Lung (tissue), 12 donors: ENCODE measurements around the gene ZNF618. TPM values are rescaled to one million over a fixed set of nuclear protein-coding genes. Genes with fewer than 3 reads are reported as not detected.

Experiments
- ATAC-seq: fragments of 200-7000 bp; cut with Tn5 transposase; one replicate; pipeline ENCODE4 v1.9.1; 2020; ENCODE audit warnings: moderate number of reproducible peaks; ENCODE audit not compliant: insufficient read depth, low FRiP score
- DNase-seq, 3 donors: peaks; one replicate each; pipeline ENCODE4 v3.0.0-alpha.2; 2013 to 2017
- H3K27ac ChIP-seq, 2 donors: one replicate each; pipeline ENCODE4 v1.5.1; 2013; ENCODE audit warnings: mild to moderate bottlenecking in 2 of 2, moderate library complexity in 2 of 2, control low read depth in 1 of 2, inconsistent platforms in 1 of 2, low read depth in 1 of 2, low read length in 1 of 2
- H3K27me3 ChIP-seq, 3 donors: one replicate each; pipeline ENCODE4 v1.5.1; 2013; ENCODE audit warnings: low read length in 2 of 3; ENCODE audit not compliant: control insufficient read depth in 3 of 3, insufficient read depth in 3 of 3
- H3K36me3 ChIP-seq, 4 donors: one replicate each; pipeline ENCODE4 v1.5.1; 2013; ENCODE audit warnings: low read length in 4 of 4, mild to moderate bottlenecking in 1 of 4, moderate library complexity in 1 of 4; ENCODE audit not compliant: control insufficient read depth in 4 of 4, insufficient read depth in 4 of 4
- H3K4me1 ChIP-seq, 5 donors: one replicate each; pipeline ENCODE4 v1.5.1; 2013; ENCODE audit warnings: low read length in 5 of 5, mild to moderate bottlenecking in 2 of 5, moderate library complexity in 1 of 5; ENCODE audit not compliant: control insufficient read depth in 5 of 5, insufficient read depth in 5 of 5
- H3K4me3 ChIP-seq: one replicate; pipeline ENCODE4 v1.5.1; 2013; ENCODE audit warnings: mild to moderate bottlenecking, control low read depth, moderate library complexity
- H3K9ac ChIP-seq, 2 donors: one replicate each; pipeline ENCODE4 v1.5.1; 2013; ENCODE audit warnings: low read length in 2 of 2, control low read depth in 1 of 2; ENCODE audit not compliant: insufficient read depth in 1 of 2
- H3K9me3 ChIP-seq, 4 donors: one replicate each; pipeline ENCODE4 v1.5.1; 2013; ENCODE audit warnings: low read length in 3 of 4, mild to moderate bottlenecking in 1 of 4, moderate library complexity in 1 of 4; ENCODE audit not compliant: control insufficient read depth in 4 of 4, insufficient read depth in 3 of 4
- WGBS, 2 donors: extraction: QIAGEN DNeasy Blood & Tissue Kit; methylation state at CpG; one replicate each; pipeline ENCODE4 v1.1.7; 2013; 5-methylcytosine and 5-hydroxymethylcytosine counted together
- polyA plus RNA-seq, 2 donors: library from polyadenylated mRNA; stranded (reverse); fragments of 200-250 nt; gene quantifications; one replicate each; pipeline ENCODE4 v1.2.1, GENCODE V29; 2013
- total RNA-seq, 2 donors: library from RNA; depleted of rRNA in 1 of 2; stranded (reverse); fragments of >200 nt in 1 of 2; gene quantifications; one replicate each; pipeline ENCODE4 v1.2.1, GENCODE V29; 2014 to 2021
- TF ChIP-seq, protein P1 (sequence below): IDR thresholded peaks from 2 replicates; pipeline ENCODE4 v1.5.1; 2012; ENCODE audit warnings: mild to moderate bottlenecking; ENCODE audit errors: control extremely low read depth, extremely low read depth
- donor health status: control.
- donor health status: control.
- donor health status: Bipolar disorder and iron deficiency.
- donor health status: healthy.
- donor health status: DM: yes; HTN: yes; CAD: no.

ZNF618 gene
- total and polyA plus RNA-seq, 4 donors: 1.6 to 16.3 (median 6.0) TPM

DNA sequence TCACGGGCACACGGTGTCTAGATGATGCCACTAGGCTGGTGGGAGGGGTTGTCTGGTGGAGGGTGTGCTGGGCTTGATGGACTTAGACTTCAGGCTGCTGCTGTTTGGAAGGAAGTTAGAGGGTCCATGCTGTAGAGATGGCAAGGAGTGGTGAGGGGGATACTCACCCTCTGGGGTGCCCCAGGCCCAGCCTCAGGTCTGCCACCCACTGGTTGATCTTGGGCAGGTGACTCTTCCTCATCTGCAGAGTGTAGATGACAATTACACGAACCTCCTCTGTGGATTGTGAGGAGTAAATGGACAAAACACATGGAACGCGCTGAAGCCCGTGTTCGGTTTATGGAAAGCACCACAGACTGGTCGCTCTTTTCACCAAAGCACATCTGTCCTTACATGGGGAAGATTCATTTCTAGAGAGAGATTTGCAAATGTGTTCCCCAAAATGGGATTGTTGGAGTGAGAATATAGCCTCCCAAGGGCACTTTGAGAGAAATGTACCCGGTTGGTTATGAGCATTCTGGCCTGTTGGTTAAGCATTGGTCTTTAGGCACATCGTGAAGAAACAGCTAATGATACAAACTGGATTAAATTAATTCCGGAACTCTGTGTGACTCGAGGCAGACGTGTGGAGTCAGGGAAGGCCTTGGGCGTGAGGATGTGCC, 58.2 kb downstream of the ZNF618 start:
- H3K9me3 ChIP-seq: no peaks in the 10 kb centered on the region
- H3K4me1 ChIP-seq: peaks cover 0 to 11% (median 0%) of the 10 kb centered on the region in 5 donors
- no peak for DNase-seq
- no peak overlapping the region for H3K9ac ChIP-seq
- TF ChIP-seq, protein P1, sequence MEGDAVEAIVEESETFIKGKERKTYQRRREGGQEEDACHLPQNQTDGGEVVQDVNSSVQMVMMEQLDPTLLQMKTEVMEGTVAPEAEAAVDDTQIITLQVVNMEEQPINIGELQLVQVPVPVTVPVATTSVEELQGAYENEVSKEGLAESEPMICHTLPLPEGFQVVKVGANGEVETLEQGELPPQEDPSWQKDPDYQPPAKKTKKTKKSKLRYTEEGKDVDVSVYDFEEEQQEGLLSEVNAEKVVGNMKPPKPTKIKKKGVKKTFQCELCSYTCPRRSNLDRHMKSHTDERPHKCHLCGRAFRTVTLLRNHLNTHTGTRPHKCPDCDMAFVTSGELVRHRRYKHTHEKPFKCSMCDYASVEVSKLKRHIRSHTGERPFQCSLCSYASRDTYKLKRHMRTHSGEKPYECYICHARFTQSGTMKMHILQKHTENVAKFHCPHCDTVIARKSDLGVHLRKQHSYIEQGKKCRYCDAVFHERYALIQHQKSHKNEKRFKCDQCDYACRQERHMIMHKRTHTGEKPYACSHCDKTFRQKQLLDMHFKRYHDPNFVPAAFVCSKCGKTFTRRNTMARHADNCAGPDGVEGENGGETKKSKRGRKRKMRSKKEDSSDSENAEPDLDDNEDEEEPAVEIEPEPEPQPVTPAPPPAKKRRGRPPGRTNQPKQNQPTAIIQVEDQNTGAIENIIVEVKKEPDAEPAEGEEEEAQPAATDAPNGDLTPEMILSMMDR: no peak
- no peak overlapping the region for H3K27ac ChIP-seq
- no peaks in the 10 kb centered on the region for H3K36me3 ChIP-seq
- no peak overlapping the region for H3K4me3 ChIP-seq
- 97% methylated on average over 14 of the region's 14 CpGs for WGBS, 2 donors
- ATAC-seq: no peak
- no peaks in the 10 kb centered on the region for H3K27me3 ChIP-seq

DNA sequence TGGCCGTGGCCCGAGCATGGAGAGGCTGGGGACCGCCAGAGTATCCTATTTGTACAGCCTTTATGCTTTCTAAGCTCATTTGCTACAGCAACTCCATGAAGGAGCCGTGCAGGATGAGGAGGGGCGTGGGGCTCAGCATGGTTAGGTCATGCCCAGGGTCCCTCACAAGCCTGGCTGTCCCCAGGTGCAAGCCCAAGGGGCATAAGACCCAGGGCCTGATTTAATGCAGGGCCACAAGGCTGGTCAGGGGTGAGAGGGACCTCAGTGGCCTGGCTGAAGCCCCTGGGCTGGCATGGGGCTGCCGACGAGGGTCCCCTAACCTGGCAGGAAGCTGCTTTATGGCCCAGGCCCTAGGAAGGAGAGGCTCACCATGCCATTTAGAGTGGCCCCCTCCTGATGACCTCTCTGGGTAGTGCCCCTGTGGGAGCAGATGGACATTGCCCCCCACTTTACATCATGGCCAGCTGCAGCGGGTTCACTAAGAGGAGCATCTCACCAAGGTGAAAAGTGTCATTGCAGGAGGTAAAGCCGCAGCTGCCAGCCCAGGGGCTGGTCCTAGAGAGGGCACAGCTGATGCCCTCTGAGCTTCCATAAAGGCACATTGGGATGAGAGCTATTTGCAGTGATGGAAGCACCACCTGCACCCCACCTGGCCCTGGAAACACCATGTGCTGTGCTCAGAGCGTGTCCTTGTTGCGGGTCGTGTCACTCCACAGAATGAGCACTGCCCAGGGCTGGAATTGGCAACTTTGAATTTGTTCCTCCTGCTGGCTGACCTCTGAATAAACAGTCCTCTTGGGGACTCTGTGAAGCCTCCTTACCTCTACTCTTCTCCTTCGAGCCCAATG, 58.9 kb downstream of the ZNF618 start:
- Histone ChIP-seq H3K27ac (no peak overlapping the region), H3K36me3 (no peaks in the 10 kb centered on the region), H3K4me1 (peaks cover 0 to 10% (median 0%) of the 10 kb centered on the region in 5 donors), H3K4me3 (no peak overlapping the region), H3K9ac (no peak overlapping the region), H3K27me3 (no peaks in the 10 kb centered on the region), H3K9me3 (no peaks in the 10 kb centered on the region)
- no peak for ATAC-seq
- TF ChIP-seq, protein P1: no peak
- WGBS, 2 donors: 92 to 95% methylated on average over 13 of the region's 13 CpGs
- no peak for DNase-seq

DNA sequence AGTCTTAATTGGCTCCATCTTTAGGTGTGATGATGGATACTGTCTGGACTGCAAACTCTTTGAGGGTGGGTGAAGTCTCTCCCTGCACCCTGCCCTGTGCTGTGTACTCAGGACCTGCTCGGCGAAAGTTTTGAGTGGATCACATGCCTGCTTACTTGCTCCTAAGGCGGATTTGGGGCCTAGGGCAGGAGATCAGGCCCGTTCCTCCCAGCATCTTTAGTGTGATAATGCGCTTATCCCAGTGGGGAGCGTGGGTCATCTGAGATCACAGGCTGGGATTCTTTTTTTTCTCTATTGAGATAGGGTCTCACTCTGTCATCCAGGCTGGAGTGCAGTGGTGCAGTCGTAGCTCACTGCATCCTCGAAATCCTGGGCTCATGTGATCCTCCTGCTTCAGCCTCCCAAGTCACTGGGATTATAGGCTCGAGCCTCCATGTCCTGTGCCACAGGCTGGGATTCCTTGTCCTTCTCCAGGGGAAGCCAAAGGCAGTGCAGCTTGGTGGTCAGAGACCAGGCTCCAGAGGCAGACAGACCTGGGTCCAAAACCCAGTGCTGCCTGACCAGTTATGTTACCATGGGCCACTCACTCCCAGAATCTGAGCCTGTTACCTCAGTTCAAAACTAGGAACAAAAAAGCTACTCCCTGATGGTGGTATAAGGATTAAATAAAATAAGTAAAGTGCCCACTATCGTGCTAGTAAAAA, 59.7 kb downstream of the ZNF618 start:
- ATAC-seq (no peak), DNase-seq (no peak)
- no peak overlapping the region for H3K4me3 ChIP-seq
- H3K9me3 ChIP-seq: peaks cover 0 to 5% (median 1%) of the 10 kb centered on the region in 4 donors
- no peaks in the 10 kb centered on the region for H3K27me3 ChIP-seq
- H3K36me3 ChIP-seq: no peaks in the 10 kb centered on the region
- no peak overlapping the region for H3K9ac ChIP-seq
- TF ChIP-seq, protein P1: no peak
- 95% methylated on average over 10 of the region's 10 CpGs for WGBS, 2 donors
- H3K4me1 ChIP-seq: peaks cover 0 to 8% (median 0%) of the 10 kb centered on the region in 5 donors
- H3K27ac ChIP-seq: no peak overlapping the region
